PC-3 (cell line): ENCODE results near the gene ADIRF. TPM values are rescaled to one million over a fixed set of nuclear protein-coding genes. Genes with fewer than 3 reads are reported as not detected.

Experiments
- ATAC-seq: fragments of 200-7000 bp; cut with Tn5 transposase; 2 replicates; pipeline ENCODE4 v1.9.1; 2020; ENCODE audit warnings: mild to moderate bottlenecking, moderate library complexity
- BruUV-seq: library from RNA; stranded (reverse); fragments of 400-500 nt; replicated peaks from 2 replicates; lab custom pipeline; 2021; lab: Mats Ljungman, UMichigan
- CTCF ChIA-PET: fragments of 300-600 bp; sonication (Branson Sonifier 250); formaldehyde crosslinking; loops from one replicate; lab custom pipeline; 2022; ENCODE audit warnings: antibody characterized with exemption; lab: Charles Lee
- POLR2A ChIA-PET: fragments of 300-600 bp; sonication (Branson Sonifier 250); formaldehyde crosslinking; loops from one replicate; lab custom pipeline; 2022; ENCODE audit warnings: antibody characterized with exemption; ENCODE audit not compliant: unreplicated experiment; lab: Charles Lee
- DNase-seq: peaks from one replicate; pipeline ENCODE4 v3.0.0-alpha.2; 2015
- H2AFZ ChIP-seq: fragments of 300-600 bp; sonication (generic); 2 replicates; pipeline ENCODE4 v1.6.0; 2016; ENCODE audit warnings: antibody characterized with exemption, low read length
- H3F3A ChIP-seq: fragments of 300-600 bp; sonication (generic); one replicate; pipeline ENCODE4 v1.6.0; 2017; ENCODE audit warnings: antibody characterized with exemption, low read length, control low read depth, mild to moderate bottlenecking; ENCODE audit not compliant: unreplicated experiment
- H3K27ac ChIP-seq: fragments of 300-600 bp; sonication (generic); 2 replicates; pipeline ENCODE4 v1.5.1; 2016; ENCODE audit warnings: mild to moderate bottlenecking, low read length
- H3K27me3 ChIP-seq: fragments of 300-600 bp; sonication (generic); 2 replicates; pipeline ENCODE4 v1.6.1; 2016; ENCODE audit warnings: low read length, mixed read lengths
- H3K36me3 ChIP-seq: fragments of 300-600 bp; sonication (generic); 2 replicates; pipeline ENCODE4 v1.6.1; 2016; ENCODE audit warnings: low read depth, mixed run types, low read length, mixed read lengths
- H3K4me1 ChIP-seq: fragments of 300-600 bp; sonication (generic); 2 replicates; pipeline ENCODE4 v1.5.1; 2016; ENCODE audit warnings: low read length; ENCODE audit not compliant: insufficient read depth
- H3K4me2 ChIP-seq: fragments of 300-600 bp; sonication (generic); 2 replicates; pipeline ENCODE4 v1.6.0; 2016; ENCODE audit warnings: low read length
- H3K4me3 ChIP-seq: fragments of 300-600 bp; sonication (generic); 2 replicates; pipeline ENCODE4 v1.5.1; 2016; ENCODE audit warnings: mild to moderate bottlenecking, low read length, mixed read lengths
- H3K79me2 ChIP-seq: fragments of 300-600 bp; sonication (generic); 2 replicates; pipeline ENCODE4 v1.6.1; 2017; ENCODE audit warnings: low read length, mixed read lengths
- H3K9ac ChIP-seq: fragments of 300-600 bp; sonication (generic); 2 replicates; pipeline ENCODE4 v1.6.0; 2016; ENCODE audit warnings: mild to moderate bottlenecking, low read length
- H3K9me2 ChIP-seq: fragments of 300-600 bp; sonication (generic); replicated peaks from 2 replicates; pipeline ENCODE4 v1.6.1; 2016; ENCODE audit warnings: mixed run types, low read length, mixed read lengths
- H3K9me3 ChIP-seq: fragments of 300-600 bp; sonication (generic); 2 replicates; pipeline ENCODE4 v1.6.1; 2016; ENCODE audit warnings: low read length, mixed read lengths
- H4K20me1 ChIP-seq: fragments of 300-600 bp; sonication (generic); 2 replicates; pipeline ENCODE4 v1.6.1; 2016; ENCODE audit warnings: low read length, mixed read lengths
- EZH2 ChIP-seq: fragments of 300-600 bp; sonication (generic); IDR thresholded peaks from one replicate; pipeline ENCODE4 v1.6.1; 2017; ENCODE audit warnings: antibody characterized with exemption, mild to moderate bottlenecking, low read length; ENCODE audit not compliant: unreplicated experiment
- EZH2phosphoT487 ChIP-seq: fragments of 300-600 bp; sonication (generic); IDR thresholded peaks from 2 replicates; pipeline ENCODE4 v1.6.1; 2018; ENCODE audit warnings: mild to moderate bottlenecking, antibody characterized with exemption, low read length, borderline replicate concordance
- intact Hi-C: fragments of 100-400 bp; cut with micrococcal nuclease; formaldehyde crosslinking; loops from 2 replicates; pipeline ENCODE4 v1.9.0; 2023
- total RNA-seq: library from RNA; depleted of rRNA; stranded (reverse); fragments of >200 nt; gene quantifications from 2 replicates; pipeline ENCODE4 v1.2.3, GENCODE V29; 2014
- TF ChIP-seq, protein P1 (sequence below): fragments of 300-600 bp; sonication (generic); conservative IDR thresholded peaks from 2 replicates; pipeline ENCODE4 v1.5.1; 2017; ENCODE audit warnings: antibody characterized with exemption, low read depth, mild to moderate bottlenecking, low read length

ADIRF gene
- total RNA-seq, 1 experiment from 2014 or later = 259 TPM

DNA sequence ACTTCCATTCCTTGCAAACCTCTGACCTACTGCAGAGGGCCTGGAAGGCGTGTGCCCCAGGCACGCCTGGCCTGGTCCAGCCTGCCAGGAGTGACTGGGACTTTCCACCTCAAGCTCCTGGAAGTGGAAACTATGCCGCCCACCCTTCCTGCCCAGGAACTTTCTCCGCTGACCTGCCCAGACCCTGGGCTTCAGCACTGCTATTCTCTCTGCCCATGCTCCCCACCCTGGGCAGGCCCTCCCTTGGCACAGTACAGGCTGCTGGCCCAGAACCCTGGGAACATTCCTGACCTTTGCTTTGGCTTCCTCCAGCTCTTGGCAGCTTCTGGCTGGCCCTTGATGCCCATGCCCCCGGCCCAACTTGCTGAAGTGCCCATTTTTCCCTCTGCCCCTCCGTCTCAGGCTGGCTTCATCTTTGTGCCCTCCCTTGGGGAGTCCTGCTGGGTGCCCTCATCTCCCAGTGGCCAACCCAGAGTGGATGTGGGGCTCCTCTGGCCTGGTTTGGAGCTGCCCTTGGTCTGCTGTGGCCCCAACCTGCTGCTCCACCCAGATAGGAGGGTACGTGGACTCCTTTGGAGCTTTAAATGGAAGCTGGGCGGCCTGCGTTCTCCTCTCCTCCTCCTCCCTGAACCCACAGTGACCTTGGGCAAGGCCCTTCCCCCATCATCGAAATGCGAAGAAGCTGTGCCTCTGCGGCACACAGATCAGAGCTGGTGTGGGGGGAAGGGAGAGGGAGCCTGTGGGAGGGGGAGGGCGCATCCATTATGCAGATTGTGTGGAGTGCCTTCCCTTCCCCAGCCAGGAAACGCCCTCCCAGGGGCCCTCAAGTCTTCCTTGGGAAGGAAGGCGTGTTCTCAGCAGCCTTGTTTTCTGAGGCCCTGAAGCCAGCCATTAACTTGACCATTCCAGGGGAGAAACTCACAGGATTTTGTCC, 14.3 kb upstream of the ADIRF start:
- BruUV-seq = no TSS peak
- Histone ChIP-seq H3K79me2 (no peaks in the 10 kb centered on the region), H3K4me3 (no peak overlapping the region), H3K36me3 (no peaks in the 10 kb centered on the region), H3F3A (no peaks in the 10 kb centered on the region), H4K20me1 (no peaks in the 10 kb centered on the region), H3K9me2 (no peaks in the 10 kb centered on the region), H3K4me1 (peaks cover 5% of the 10 kb centered on the region), H3K9ac (no peak overlapping the region), H2AFZ (no peak overlapping the region), H3K27ac (no peak overlapping the region), H3K9me3 (no peaks in the 10 kb centered on the region), H3K4me2 (no peak overlapping the region), H3K27me3 (no peaks in the 10 kb centered on the region)
- ATAC-seq = no peak; the same call in 1 of the 2 replicates
- no peak for DNase-seq
- TF ChIP-seq EZH2phosphoT487 = no peak
- TF ChIP-seq, protein P1, sequence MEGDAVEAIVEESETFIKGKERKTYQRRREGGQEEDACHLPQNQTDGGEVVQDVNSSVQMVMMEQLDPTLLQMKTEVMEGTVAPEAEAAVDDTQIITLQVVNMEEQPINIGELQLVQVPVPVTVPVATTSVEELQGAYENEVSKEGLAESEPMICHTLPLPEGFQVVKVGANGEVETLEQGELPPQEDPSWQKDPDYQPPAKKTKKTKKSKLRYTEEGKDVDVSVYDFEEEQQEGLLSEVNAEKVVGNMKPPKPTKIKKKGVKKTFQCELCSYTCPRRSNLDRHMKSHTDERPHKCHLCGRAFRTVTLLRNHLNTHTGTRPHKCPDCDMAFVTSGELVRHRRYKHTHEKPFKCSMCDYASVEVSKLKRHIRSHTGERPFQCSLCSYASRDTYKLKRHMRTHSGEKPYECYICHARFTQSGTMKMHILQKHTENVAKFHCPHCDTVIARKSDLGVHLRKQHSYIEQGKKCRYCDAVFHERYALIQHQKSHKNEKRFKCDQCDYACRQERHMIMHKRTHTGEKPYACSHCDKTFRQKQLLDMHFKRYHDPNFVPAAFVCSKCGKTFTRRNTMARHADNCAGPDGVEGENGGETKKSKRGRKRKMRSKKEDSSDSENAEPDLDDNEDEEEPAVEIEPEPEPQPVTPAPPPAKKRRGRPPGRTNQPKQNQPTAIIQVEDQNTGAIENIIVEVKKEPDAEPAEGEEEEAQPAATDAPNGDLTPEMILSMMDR = no peak
- POLR2A ChIA-PET = no interaction called here
- intact Hi-C loops = no loop called here
- CTCF ChIA-PET = no interaction called here

DNA sequence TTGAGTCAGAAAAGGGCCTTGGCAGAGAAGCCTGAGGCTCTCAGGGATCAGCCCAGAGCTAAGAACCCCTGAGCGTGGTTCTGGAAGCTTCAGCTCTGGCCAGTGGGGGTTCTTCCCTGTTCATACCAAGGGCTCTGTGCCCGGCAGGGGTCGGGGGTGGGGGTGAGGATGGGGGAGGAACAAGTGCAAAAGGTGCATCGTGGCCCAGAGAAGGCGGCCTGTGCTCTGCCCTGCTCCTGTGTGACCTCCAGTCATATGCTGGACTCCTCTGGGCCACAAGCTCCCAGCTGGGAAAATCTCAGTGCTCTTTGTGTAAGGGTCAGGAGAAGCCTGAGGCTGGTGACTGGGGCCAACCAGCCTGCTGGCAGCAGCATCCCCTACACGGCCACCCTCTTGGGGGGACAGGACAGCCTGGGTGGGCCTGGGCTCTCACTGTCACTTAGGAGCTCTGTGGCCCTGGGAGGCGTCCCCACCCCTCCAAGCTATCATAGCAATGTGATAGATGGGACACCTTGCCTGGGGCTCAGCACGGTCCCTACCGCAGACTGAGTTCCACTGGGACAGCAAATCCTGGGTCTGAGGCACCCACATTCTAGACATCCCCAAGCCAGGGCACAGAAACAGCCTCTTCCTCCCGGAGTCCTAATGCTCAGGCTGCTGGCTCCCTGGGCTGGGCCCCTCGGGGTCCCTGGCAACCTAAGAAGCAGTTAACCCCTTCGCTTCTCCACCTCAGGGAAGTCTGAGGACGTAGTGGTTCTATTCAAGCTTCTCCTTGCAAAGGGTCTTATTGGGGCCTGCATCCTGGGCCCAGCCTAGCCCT, 13.4 kb upstream of the ADIRF start:
- H3K9ac ChIP-seq = no peak overlapping the region
- no peak overlapping the region for H3K4me3 ChIP-seq
- no peak overlapping the region for H3K27ac ChIP-seq
- H3K9me2 ChIP-seq = no peaks in the 10 kb centered on the region
- DNase-seq (no peak), ATAC-seq (no peak)
- ChIA-PET CTCF (no interaction called here), POLR2A (no interaction called here)
- no peaks in the 10 kb centered on the region for H3F3A ChIP-seq
- peaks cover 13% of the 10 kb centered on the region for H3K4me1 ChIP-seq
- H3K79me2 ChIP-seq = no peaks in the 10 kb centered on the region
- H3K9me3 ChIP-seq = no peaks in the 10 kb centered on the region
- H3K27me3 ChIP-seq = no peaks in the 10 kb centered on the region
- no peak overlapping the region for H2AFZ ChIP-seq
- H3K36me3 ChIP-seq = no peaks in the 10 kb centered on the region
- H3K4me2 ChIP-seq = no peak overlapping the region
- TF ChIP-seq, protein P1 = no peak
- no peak for TF ChIP-seq EZH2
- no peak for TF ChIP-seq EZH2phosphoT487
- H4K20me1 ChIP-seq = no peaks in the 10 kb centered on the region
- intact Hi-C loops = no loop called here
- no TSS peak for BruUV-seq
